Posterior cingulate gyrus (tissue), 11 donors: Measurements from ENCODE around the gene TMEM231.
"Not testable (repeated sequence)": the region's sequence is repeated elsewhere in the genome, so short reads cannot be mapped to it uniquely, and the experiment has no call there.

Experiments used
- DNase-seq, 10 donors: peaks; one replicate each; pipeline versions ENCODE4 v3.0.0 to v3.0.0-alpha.2; 2020 to 2021; ENCODE audit warnings: mixed read lengths in 3 of 10
- intact Hi-C: fragments of 100-400 bp; cut with DNase I; formaldehyde crosslinking; loops from one replicate; pipeline ENCODE4 v1.15.1; 2023

TMEM231 gene, protein sequence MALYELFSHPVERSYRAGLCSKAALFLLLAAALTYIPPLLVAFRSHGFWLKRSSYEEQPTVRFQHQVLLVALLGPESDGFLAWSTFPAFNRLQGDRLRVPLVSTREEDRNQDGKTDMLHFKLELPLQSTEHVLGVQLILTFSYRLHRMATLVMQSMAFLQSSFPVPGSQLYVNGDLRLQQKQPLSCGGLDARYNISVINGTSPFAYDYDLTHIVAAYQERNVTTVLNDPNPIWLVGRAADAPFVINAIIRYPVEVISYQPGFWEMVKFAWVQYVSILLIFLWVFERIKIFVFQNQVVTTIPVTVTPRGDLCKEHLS

DNA sequence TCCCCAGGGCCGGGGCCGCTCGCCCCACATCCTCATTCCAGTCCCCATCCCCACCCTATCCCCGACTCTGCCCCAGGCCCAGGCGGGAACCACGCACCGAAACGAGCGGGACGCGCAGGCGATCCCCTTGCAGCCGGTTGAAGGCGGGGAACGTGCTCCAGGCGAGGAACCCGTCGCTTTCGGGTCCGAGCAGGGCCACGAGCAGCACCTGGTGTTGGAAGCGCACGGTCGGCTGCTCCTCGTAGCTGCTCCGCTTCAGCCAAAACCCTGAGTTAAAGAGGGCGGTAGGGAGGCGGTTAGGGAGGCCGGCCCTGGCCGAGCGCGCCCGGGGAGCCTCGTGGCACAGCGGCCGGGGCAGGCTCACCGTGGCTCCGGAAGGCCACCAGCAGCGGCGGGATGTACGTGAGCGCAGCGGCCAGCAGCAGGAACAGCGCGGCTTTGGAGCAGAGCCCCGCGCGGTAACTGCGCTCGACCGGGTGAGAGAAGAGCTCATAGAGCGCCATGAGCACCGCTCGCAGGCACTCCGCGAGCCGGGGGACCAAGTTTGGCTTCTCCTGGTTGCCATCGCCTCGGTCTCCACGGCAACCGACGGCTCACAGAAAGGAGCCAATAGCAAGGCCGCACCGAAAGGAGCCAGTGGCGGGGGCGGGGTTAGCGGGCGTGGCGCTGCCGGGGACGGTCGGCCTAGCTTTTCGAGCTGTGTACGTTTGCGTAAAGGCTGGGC, at the start of gene TMEM231:
Gene TMEM231, minus strand, starts transcription at position 546 of the 724 bp plus-strand sequence. Its CDS starts 43 bp downstream, at position 503.
- intact Hi-C loops = loop anchor here (5.0 kb wide), 1 partner anchor 66 kb away; the partner anchor contains the start of gene ADAT1
- peak; percentile 97 to 99 (median 98) for DNase-seq

DNA sequence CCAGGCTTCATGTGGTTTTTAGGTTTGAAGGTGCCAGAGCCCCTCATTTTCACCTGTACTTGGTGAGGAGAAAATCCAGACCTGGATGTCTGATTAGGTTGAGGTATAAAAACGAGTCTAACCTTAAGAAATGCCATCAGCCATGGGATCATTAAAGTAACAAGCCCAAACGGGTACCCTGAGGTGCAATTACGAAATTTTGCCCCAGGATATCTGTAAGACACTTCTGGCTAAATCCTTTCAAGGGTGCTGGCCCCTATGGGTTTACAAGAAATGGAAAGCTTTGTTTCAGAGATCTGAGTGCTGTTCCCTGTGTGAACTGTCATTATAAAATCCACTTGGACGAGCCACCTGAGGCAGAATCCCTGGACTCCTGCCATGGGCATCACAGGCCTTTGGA, 47.2 kb upstream of the TMEM231 start:
- intact Hi-C loops = no loop called here
- no peak for DNase-seq

DNA sequence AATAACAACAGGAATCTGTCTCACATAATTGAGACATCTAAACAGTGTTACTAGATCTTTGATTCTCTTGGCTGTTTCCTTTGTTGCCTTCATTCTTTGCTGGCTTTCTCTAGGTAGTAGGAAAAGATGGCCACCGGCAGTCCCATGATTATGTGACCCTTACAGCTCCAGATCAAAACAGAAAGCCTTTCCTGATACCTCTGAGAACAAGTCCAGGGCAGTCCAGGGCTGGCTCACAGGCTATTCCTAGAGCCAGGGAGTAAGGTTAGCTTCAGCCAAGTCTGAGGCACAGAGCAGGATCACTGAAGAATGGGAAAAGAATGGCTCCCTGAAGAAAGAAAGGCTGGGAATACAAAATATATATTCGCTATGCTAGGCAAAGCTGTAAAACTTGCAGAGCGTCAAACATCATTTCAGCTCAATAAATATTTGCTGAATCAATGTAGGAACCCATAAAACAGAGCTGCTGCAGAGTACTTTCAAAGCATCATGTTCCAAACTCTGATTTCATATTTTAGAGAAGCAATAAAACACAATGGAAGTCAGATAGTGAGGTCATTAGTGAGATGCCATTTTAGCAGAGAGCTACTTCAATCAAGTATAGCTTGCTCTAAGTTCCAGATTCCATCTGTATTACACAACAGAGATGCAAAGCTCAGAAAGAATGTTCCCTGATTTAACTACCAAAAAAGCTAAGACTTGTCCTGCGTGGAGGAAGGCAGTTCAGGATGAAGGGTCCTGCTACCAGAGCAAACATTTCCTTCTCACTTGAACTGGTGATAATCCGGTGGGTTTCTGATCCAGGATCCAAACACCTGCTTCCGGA, 43.6 kb upstream of the TMEM231 start:
- intact Hi-C loops = no loop called here
- no peak for DNase-seq

DNA sequence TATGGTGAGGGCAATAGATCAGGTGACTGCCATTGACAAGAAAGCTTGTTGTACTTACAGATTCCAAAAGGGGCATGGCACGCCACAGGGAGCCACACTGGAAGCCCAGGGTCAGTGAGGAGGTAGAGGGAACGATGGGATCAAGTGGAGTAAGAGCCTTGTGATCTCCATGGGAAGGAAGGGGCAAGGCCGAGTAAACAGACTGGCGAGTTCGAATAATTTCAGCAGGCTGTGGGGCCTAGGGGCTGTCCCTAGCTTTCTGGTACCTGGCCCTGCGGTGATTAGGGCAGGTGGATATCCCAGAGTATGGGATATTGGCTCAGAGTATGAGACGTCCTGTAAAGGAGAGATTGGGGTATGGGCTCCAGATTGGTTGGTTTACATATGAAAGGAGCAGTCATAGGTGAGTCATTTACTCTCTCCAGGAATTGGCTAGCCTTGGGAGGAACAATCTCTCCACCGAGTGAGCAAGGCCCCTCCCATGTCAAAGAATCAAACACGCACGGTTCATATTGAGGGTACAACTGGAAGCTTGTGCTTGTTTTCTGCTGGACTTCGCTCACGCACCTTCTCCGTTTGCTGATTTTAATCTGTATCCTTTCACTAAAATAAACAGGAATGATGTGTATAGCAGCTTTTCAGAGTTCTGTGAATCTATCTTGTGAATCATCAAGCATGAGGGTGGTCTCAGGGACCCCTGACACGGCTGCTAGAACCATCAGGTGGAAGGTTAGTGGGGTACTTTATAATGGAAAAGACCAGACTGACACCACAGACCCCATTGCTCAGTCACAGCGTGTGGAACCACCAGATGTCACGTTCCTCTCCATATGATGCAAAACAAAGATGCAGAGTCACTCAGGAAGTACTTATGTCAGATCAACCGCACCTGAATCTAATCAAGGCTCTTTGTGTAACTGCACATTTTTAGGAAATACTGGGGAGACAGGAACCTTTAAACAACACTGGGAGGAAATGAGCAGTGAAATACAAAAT, 38.1 kb upstream of the TMEM231 start:
- intact Hi-C loops = no loop called here
- DNase-seq = no peak

DNA sequence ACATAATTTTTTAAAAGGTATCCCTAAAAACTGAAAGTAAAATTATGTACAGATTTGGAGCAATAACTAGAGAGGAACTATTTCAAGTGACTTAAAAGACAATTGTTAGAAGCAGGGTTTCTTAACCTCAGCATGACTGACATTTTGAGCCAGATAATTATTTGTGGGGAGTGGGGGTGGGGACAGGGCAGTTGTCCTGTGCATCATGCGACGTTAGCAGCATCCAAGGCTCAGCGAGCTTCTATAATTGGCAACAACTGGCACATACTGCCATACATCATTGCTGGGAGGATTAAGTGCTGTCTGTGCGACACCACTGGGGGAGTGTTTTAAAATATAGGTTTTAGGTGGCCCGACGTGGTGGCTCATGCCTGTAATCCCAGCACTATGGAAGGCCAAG, 37.3 kb upstream of the TMEM231 start:
- intact Hi-C loops = no loop called here

DNA sequence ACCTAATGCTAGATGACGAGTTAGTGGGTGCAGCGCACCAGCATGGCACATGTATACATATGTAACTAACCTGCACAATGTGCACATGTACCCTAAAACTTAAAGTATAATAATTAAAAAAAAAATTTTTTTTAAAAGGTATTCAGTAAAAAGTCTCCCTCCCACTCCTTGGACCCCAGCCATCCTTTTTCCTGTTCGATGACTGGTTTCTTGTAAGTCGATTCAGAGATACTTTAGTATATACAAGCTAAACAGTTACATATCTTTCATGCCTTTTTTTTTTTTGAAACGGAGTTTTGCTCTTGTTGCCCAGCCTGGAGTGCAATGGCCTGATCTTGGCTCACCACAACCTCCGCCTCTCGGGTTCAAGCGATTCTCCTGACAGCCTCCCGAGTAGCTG, 35.9 kb upstream of the TMEM231 start:
- DNase-seq, intact Hi-C loops: not testable (repeated sequence)

More for the DNA sequence above, 37.3 kb upstream of the TMEM231 start:
- DNase-seq = no peak

DNA sequence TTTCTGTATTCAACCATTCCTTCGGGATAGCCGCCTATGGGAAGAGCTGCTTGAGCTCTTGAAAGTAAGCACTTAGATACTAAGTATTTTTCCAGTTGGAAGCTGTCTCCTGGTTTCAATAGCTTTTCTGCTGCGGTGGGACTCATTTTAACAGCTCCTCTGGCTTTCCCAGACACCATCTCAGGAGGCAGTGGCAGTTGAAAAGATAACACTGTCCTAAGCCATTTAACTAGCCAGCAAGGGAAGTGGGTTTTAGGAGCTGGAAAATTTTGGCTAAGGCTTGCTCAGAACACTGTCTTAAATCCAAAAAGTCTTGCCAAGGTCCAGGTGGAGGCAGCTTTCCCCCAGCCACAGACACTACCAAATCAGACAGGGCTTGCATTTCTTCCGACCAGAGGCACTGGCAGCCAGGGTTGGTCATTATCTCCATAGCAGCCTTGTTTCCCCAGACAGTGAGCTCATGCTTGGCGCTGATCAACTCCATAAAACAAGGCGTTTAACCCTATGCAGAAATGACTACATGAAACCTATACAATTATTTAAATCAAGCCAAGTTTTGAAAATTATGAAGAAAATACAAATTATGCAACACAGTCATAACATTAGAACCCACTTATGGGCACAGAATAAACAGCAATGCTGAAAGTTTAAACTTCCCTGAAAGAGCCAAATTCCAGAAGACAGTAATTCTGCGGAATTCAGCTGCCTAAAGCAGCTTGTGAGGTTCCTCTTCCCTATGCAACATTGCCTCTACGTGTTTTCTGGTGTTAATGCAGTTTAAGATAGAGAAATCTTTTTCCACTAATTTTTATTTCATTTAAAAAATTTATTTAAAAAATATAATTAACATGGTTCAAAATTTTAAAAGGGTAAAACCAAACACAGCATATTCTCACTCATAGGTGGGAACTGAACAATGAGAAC, 35.1 kb upstream of the TMEM231 start:
- DNase-seq = peak in 5 of 10 donors; percentile 16 to 44 (median 23)
- intact Hi-C loops = no loop called here

DNA sequence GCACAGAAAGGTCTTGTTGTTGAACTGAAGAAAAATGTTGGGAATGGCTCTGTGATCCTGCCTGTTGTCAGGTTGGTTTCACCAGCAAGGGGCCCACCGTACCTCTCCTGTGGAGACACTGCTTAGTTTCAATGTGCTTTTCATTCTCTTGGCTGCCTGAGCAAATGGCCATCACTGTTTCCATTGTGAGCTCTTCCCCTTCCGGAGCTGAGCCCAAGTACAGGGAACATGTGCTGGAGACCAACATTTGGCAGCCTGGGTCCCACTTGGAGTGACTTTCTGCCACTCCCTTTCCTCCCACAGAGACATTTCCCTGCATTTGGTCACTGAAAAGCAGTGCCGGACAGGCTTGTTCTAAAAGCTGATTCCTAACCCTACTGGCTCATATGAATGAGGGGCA, 33.3 kb upstream of the TMEM231 start:
- no peak for DNase-seq
- intact Hi-C loops = no loop called here

DNA sequence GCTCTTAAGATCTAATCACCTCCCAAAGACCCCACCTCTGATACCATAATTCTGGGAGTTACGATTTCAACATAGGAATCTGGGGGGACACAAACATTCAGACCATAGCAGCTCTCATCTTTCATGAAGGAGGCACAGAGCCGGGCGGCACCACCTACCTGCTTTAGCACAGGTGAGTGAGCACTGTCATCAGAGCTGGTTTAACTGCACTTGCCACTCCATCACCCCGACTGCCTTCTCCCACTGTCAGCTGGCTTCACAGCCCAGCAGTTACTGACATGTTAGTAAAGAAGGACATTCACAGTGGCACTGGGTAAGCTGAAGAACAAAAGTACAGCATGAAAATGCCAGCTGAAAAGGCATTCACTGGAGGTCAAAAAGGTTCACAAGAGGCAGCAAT, 32.7 kb upstream of the TMEM231 start:
- intact Hi-C loops = no loop called here

DNA sequence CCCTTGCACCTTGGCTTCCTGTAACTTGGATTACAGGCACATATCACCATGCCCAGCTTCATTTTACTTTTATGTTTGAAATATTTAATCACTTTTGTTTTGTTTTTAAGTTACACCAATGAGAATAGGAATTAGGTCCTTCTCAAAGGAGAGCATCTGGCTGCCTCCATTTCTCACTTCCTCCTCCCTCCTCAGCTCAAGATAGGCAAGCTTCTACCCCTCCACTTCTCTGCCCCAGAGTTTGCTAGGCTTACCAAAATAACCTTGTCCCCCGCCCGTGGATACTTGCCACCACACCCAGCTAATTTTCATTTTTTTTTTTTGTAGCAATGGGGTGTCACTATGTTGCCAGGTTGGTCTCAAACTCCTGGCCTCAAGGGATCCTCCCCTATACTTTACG, 28.1 kb upstream of the TMEM231 start:
- intact Hi-C loops = no loop called here
- no peak for DNase-seq

More for the DNA sequence above, 32.7 kb upstream of the TMEM231 start:
- no peak for DNase-seq

DNA sequence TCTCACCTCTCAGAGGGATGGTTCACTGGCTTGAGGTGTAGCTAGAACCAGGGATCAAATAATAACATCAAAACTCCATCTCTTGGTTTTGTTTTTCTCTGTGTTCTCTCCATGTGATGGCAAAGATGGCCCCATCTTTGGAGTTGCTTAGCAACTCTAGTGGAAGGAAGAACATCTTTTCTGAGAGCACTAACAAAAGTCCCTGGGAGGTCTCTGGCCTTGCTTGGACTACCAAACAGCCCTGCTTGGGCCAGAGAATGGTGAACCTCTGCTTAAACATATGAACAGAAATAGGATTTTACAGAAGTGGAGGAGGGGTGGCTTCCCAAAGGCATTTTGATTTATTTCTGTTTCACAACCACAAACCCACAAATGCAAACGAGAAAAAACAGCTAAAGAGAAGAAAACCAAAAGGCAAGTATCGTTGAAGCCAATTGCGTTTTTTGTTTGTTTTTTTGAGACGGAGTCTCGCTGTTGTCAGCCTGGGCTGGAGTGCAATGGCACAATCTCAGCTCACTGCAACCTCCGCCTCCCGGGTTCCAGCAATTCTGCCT, 23.3 kb upstream of the TMEM231 start:
- DNase-seq = no peak

DNA sequence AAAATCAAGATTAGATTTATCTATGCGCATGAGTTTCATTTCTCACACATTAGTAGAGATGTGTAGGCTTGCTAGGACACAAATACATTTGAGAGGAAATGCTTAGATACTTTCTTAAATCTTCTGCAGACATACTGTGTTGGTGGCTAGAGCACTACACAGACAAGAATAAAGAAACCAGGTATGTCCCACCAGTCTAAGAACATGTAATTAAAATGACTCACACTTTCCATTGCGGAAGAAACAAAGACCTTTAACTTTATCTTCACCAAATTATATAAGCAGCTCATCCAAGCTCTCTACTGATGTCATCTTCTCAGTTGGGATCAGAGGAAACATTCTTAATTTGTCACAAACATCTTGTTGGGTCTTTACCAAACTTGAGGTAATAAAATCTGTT, 22.7 kb upstream of the TMEM231 start:
- no peak for DNase-seq
- intact Hi-C loops = no loop called here

More for the DNA sequence above, 23.3 kb upstream of the TMEM231 start:
- intact Hi-C loops = no loop called here

DNA sequence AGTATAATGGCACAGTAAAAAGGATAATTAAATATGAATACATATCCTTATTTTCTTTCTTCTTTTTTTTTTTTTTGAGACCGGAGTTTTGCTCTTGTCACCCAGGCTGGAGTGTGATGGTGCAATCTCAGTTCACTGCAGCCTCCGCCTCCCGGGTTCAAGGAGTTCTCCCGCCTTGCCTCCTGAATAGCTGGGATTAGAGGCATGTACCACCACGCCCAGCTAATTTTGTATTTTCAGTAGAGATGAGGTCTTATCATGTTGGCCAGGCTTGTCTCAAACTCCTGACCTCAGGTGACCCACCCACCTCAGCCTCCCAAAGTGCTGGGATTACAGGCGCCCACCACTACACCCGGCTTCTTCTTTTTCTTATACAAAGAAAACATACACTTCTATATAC, 22.2 kb upstream of the TMEM231 start:
- DNase-seq = no peak
- intact Hi-C loops = no loop called here

DNA sequence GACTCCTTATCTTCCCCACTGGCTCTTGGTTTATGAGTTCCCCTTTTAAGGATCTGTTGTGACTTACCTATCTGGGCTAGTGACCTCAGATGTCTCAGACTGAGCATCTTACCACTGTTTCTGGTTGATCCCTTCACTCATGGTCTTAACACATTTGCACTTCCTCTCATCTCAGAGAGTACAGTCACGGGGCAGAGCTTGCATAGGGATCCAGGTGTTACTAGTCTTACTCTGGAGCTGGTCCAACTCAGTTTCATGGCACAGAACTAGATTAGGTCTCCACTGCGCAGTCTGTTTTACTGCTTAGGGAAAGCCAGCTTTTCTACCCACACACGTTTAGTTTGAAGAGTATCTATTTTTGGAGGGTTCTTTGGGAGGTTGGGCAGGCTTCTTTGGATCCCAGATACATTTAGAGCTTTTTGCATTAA, 20.3 kb upstream of the TMEM231 start:
- DNase-seq = peak in 1 of 10 donors; percentile 7
- intact Hi-C loops = no loop called here

DNA sequence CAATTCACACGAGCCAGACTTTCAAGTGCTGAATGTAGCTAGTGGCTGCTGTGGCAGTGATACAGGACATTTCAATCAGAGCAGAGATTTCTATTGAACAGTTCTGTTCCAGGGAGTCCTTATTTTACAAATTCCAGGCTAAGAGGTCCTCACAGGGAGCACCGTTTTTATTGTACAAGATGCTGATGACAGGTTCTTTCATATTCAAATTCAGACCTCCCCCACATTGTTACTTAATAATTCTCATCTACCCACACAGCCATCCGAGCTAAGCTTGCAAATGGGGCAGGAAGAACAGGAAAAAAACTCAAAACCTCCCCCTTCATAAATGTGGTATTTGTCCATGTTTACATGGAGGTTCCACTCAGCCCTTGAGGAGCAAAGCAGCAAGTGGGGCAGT, 19.9 kb upstream of the TMEM231 start:
- DNase-seq = no peak
- intact Hi-C loops = no loop called here

DNA sequence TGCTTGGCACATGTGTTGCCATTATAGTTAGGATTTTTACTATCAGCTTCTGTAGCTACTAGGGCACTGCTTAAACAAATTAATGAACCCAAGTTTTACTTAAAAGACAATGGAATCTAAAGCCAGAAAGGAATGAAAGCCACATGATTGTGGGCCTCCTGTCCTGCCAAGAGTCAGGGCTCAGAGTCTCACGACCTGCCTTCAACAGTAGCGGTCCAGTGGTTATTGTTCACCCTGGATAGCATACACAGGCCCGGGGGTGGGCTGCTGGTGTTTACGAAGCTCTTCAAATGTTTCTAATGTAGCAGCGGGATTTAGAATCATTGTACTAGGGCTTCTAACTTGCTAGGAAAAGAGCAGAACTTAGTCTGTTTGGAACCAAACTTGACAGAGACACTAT, 17.9 kb upstream of the TMEM231 start:
- DNase-seq = no peak
- intact Hi-C loops = no loop called here

DNA sequence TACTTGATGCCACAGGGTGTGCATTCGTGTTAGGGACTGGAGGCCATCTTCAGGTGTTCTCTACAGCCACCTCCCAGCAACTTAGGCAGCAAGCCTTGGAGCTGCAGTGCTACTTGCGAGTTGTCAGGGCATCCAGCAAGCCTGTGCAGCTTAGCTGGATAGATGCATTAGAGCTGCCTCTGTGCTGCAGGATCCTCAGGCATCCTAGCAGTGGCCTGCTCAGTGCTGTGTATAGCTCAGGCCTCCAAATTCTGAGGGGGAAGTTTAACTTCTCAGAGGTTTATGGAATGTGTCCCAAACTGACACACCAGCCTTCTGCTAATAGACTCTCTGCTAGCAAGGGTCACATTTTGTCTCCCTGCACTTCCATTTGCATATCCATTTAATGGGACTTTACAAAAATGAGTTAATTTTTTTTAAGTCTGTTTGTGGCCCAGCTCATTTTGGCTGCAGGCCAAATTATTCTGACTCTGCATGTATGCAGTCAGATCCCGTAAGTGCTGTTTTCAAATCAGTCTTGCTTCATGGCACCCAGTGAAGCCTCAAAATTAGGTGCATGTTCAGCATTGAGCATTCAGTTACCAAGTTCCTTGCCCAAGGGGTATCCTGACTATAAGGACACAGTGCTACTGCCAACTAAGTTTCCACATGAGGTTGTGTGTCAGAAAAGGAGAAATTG, 17.0 kb upstream of the TMEM231 start:
- DNase-seq = no peak
- intact Hi-C loops = no loop called here
